HepG2 (cell line): Measurements from ENCODE around the gene OR6S1. TPM values are rescaled to one million over a fixed set of nuclear protein-coding genes. Genes with fewer than 3 reads are reported as not detected.
A peak's percentile ranks its signal among the peaks of the same experiment; 100 is the strongest.

Experiments used
- ATAC-seq: fragments of 200-7000 bp; cut with Tn5 transposase; 3 replicates; pipeline ENCODE4 v1.9.1; 2020; ENCODE audit warnings: mild to moderate bottlenecking, moderate library complexity
- BruUV-seq: library from RNA; stranded (reverse); fragments of 400-500 nt; replicated peaks from 2 replicates; lab custom pipeline; 2021; lab: Mats Ljungman, UMichigan
- CTCF ChIA-PET: fragments of 300-600 bp; formaldehyde crosslinking; extraction: SDS; loops from one replicate; lab custom pipeline; 2021; ENCODE audit warnings: low total read pairs, inconsistent platforms, low intra/inter-chr PET ratio; lab: Yijun Ruan, JAX
- POLR2A ChIA-PET: fragments of 350-600 bp; sonication (Branson Sonifier 250); formaldehyde crosslinking; loops from one replicate; lab custom pipeline; 2020; ENCODE audit warnings: antibody characterized with exemption, inconsistent platforms; lab: Yijun Ruan, JAX
- DNase-seq: peaks from one replicate; pipeline ENCODE4 v3.0.0-alpha.2; 2015; ENCODE audit warnings: low spot score
- FAIRE-seq: peaks from 3 replicates; lab custom pipeline; 2011; peaks lifted over from hg19 to GRCh38; lab: Jason Lieb, UNC
- H2AFZ ChIP-seq: one replicate; pipeline ENCODE4 v1.6.1; 2011; ENCODE audit warnings: low read length, inconsistent platforms
- H3K27ac ChIP-seq: fragments of 300-600 bp; 3 replicates; pipeline ENCODE4 v1.8.0; 2011; ENCODE audit warnings: mixed run types, mild to moderate bottlenecking, mixed read lengths, low read length, inconsistent platforms; ENCODE audit not compliant: insufficient read depth; ENCODE audit errors: extremely low read length
- H3K27me3 ChIP-seq, 2 experiments: fragments of 200-600 bp in 1 of 2; 2 replicates in 1 of 2; 3 replicates in 1 of 2; pipeline versions ENCODE4 v1.6.0 to v1.8.0; 2011; ENCODE audit warnings: low read length in 2 of 2, mild to moderate bottlenecking in 2 of 2, moderate library complexity in 2 of 2, inconsistent platforms in 1 of 2; ENCODE audit not compliant: insufficient read depth in 2 of 2, control insufficient read depth in 1 of 2
- H3K36me3 ChIP-seq, 2 experiments: fragments of 200-600 bp in 1 of 2; replicated peaks in 1 of 2; 2 replicates in 1 of 2; 3 replicates in 1 of 2; pipeline versions ENCODE4 v1.5.1 to v1.8.0; 2011; ENCODE audit warnings: low read length in 2 of 2, inconsistent platforms in 1 of 2; ENCODE audit not compliant: insufficient read depth in 2 of 2, control insufficient read depth in 1 of 2
- H3K4me1 ChIP-seq: 2 replicates; pipeline ENCODE4 v1.5.1; 2012; ENCODE audit warnings: low read length, inconsistent platforms; ENCODE audit not compliant: insufficient read depth
- H3K4me2 ChIP-seq: 2 replicates; pipeline ENCODE4 v1.6.0; 2011; ENCODE audit warnings: low read depth, low read length, inconsistent platforms
- H3K4me3 ChIP-seq, 3 experiments: fragments of 200-600 bp in 1 of 3; sonication (generic), shearing (Covaris generic) in 1 of 3; replicated peaks in 1 of 3; 2 replicates each; pipeline ENCODE4 v1.5.1; 2011 to 2016; ENCODE audit warnings: low read length in 3 of 3, inconsistent platforms in 2 of 3, low read depth in 2 of 3, mild to moderate bottlenecking in 2 of 3, control low read depth in 1 of 3, mixed read lengths in 1 of 3; ENCODE audit not compliant: insufficient read depth in 1 of 3
- H3K79me2 ChIP-seq: one replicate; pipeline ENCODE4 v1.6.1; 2011; ENCODE audit warnings: low read length, inconsistent platforms; ENCODE audit not compliant: insufficient read depth
- H3K9ac ChIP-seq: 2 replicates; pipeline ENCODE4 v1.6.0; 2011; ENCODE audit warnings: mild to moderate bottlenecking, low read depth, low read length, inconsistent platforms; ENCODE audit not compliant: insufficient read depth
- H3K9me3 ChIP-seq: 2 replicates; pipeline ENCODE4 v1.5.1; 2012; ENCODE audit warnings: mild to moderate bottlenecking, low read length
- H4K20me1 ChIP-seq: 2 replicates; pipeline ENCODE4 v1.6.0; 2011; ENCODE audit warnings: inconsistent platforms, mild to moderate bottlenecking, low read length, moderate library complexity; ENCODE audit not compliant: insufficient read depth
- BHLHE40 ChIP-seq: IDR thresholded peaks from 2 replicates; pipeline ENCODE4 v1.6.1; 2011; ENCODE audit warnings: low read length, improper control_type of control experiment
- CHD4 ChIP-seq: fragments of 200-600 bp; sonication (generic); IDR thresholded peaks from 2 replicates; pipeline ENCODE4 v1.7.0; 2017; ENCODE audit warnings: mild to moderate bottlenecking, low read length, borderline replicate concordance
- GLI4 ChIP-seq: sonication (generic); formaldehyde crosslinking; IDR thresholded peaks from 2 replicates; pipeline ENCODE4 v1.5.1; 2020; ENCODE audit warnings: missing genetic modification reagents, mild to moderate bottlenecking, moderate library complexity, borderline replicate concordance
- HOXA3 ChIP-seq: sonication (generic); formaldehyde crosslinking; IDR thresholded peaks from 2 replicates; pipeline ENCODE4 v1.5.0; 2020; ENCODE audit warnings: missing genetic modification reagents
- JARID2 ChIP-seq: sonication (generic); formaldehyde crosslinking; IDR thresholded peaks from 2 replicates; pipeline ENCODE4 v1.8.1; 2023; ENCODE audit warnings: missing genetic modification reagents, inconsistent platforms; ENCODE audit not compliant: insufficient replicate concordance
- ONECUT2 ChIP-seq: sonication (generic); formaldehyde crosslinking; IDR thresholded peaks from 2 replicates; pipeline ENCODE4 v1.4.0; 2020; ENCODE audit warnings: missing genetic modification reagents
- RFXANK ChIP-seq: IDR thresholded peaks from 2 replicates; pipeline ENCODE4 v1.6.1; 2016
- WGBS: methylation state at CpG from one replicate; pipeline ENCODE4 v1.1.6; 2017; ENCODE audit warnings: low lambda C conversion rate; 5-methylcytosine and 5-hydroxymethylcytosine counted together
- in situ Hi-C: cut with HindIII; loops from 2 replicates; pipeline ENCODE4 v1.10.0; 2017; ENCODE audit warnings: low pct_unique_long_range_greater_than_20kb; ENCODE audit not compliant: extremely low pct_ligation_motif_present
- intact Hi-C: fragments of 100-400 bp; cut with micrococcal nuclease; formaldehyde crosslinking; loops from one replicate; pipeline ENCODE4 v1.10.0; 2022; ENCODE audit not compliant: unreplicated experiment
- polyA plus RNA-seq, 8 experiments: library from polyadenylated mRNA; depleted of rRNA in 3 of 8; stranded (reverse) in 7 of 8; unstranded in 1 of 8; fragments of >200 nt; fragmentation: Illumina TruSeq in 4 of 8; extraction: Trizol in 4 of 8; gene quantifications; 2 replicates each; pipeline versions ENCODE4 v1.2.1 to v1.2.3, GENCODE V29; 2011 to 2016; ENCODE audit warnings: low read depth in 4 of 8, missing spikeins in 1 of 8, mixed read lengths in 1 of 8; ENCODE audit not compliant: insufficient read depth in 1 of 8
- total RNA-seq, 5 experiments: library from RNA; depleted of rRNA; stranded (reverse); fragments of >200 nt; fragmentation: Illumina TruSeq; extraction: Trizol; gene quantifications; 2 replicates each; pipeline ENCODE4 v1.2.3, GENCODE V29; 2016; ENCODE audit warnings: low read depth in 1 of 5
- TF ChIP-seq, protein P1 (sequence below): sonication (generic); formaldehyde crosslinking; IDR thresholded peaks from 2 replicates; pipeline ENCODE4 v1.5.0; 2020; ENCODE audit warnings: missing genetic modification reagents
- TF ChIP-seq, protein P2 (sequence below): sonication (generic); formaldehyde crosslinking; IDR thresholded peaks from 2 replicates; pipeline ENCODE4 v1.4.0; 2020; ENCODE audit warnings: mild to moderate bottlenecking, missing genetic modification reagents

Gene OR6S1
- total and polyA plus RNA-seq, 2 of the 13 experiments (the other 11 are each of a cell fraction or from before 2014, with no cell fraction given) = 0.09 TPM; not detected in 1

DNA sequence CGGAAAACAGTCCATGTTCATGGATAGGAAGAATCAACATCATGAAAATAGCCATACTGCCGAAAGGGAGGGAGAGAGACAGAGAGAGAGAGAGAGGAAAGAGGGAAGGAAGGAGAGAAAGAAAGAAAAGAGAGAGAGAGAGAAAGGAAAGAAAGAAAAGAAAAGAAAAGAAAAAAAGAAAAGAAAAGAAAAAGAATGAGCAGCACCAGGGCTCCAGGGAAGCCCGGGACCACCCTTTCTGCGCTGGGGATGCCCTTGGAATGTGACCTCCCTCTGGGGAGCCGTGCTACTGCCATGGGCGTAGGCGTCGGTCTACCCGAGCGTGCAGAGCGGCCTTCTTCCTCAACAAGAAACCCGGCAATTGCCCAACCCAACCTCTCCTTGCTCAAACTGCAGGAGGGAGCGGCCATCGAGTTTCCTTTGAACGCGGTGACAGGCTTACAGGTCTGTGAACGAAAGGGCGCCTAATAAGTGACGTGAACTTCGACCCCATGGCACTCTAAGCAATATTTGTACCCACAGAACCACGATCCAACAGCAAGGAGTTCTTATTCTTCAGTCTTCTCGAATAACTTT lies 16.9 kb downstream of the OR6S1 start:
- POLR2A ChIA-PET = no interaction called here
- H3K4me1 ChIP-seq = peaks cover 92% of the 10 kb centered on the region
- intact Hi-C loops (no loop called here), in situ Hi-C loops (loop anchor here (25.0 kb wide), 1 partner anchor 162 kb away; the partner anchor contains the start of genes APEX1, OSGEP, PIP4P1 and PNP)
- no peak for FAIRE-seq
- no peak for DNase-seq
- 62% methylated on average over 22 of the region's 22 CpGs for WGBS
- H3K9ac ChIP-seq = no peak overlapping the region
- H3K4me2 ChIP-seq = peak overlapping the region; percentile 22
- H2AFZ ChIP-seq = no peak overlapping the region
- BruUV-seq = no TSS peak
- no peak for ATAC-seq
- no peaks in the 10 kb centered on the region for H3K79me2 ChIP-seq
- TF ChIP-seq HOXA3 (CRISPR knock-in tag) = 0 out of 2 replicates have a peak, but pooled peaks have one; percentile 5
- TF ChIP-seq CHD4 = 0 out of 2 replicates have a peak, but pooled peaks have one; percentile 35
- TF ChIP-seq RFXANK (CRISPR knock-in tag) = no peak
- TF ChIP-seq BHLHE40 = no peak
- no peak for TF ChIP-seq GLI4 (CRISPR knock-in tag)
- no peak for TF ChIP-seq ONECUT2
- TF ChIP-seq JARID2 = peak; percentile 24
- TF ChIP-seq, protein P1, sequence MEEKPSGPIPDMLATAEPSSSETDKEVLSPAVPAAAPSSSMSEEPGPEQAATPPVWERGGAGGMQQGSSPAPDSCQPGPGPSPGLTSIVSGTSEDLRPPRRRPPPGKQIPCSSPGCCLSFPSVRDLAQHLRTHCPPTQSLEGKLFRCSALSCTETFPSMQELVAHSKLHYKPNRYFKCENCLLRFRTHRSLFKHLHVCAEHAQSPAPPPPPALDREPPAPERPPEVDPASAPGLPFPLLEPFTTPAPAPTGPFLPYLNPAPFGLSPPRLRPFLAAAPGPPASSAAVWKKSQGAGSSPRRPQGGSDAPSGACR = no peak
- TF ChIP-seq, protein P2, sequence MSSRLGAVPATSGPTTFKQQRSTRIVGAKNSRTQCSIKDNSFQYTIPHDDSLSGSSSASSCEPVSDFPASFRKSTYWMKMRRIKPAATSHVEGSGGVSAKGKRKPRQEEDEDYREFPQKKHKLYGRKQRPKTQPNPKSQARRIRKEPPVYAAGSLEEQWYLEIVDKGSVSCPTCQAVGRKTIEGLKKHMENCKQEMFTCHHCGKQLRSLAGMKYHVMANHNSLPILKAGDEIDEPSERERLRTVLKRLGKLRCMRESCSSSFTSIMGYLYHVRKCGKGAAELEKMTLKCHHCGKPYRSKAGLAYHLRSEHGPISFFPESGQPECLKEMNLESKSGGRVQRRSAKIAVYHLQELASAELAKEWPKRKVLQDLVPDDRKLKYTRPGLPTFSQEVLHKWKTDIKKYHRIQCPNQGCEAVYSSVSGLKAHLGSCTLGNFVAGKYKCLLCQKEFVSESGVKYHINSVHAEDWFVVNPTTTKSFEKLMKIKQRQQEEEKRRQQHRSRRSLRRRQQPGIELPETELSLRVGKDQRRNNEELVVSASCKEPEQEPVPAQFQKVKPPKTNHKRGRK (CRISPR knock-in tag) = 0 out of 2 replicates have a peak, but pooled peaks have one; percentile 22
- CTCF ChIA-PET = no interaction called here
- no peaks in the 10 kb centered on the region for H4K20me1 ChIP-seq
- no peak overlapping the region for H3K27ac ChIP-seq
- no peaks in the 10 kb centered on the region for H3K27me3 ChIP-seq
- H3K36me3 ChIP-seq = no peaks in the 10 kb centered on the region
- no peaks in the 10 kb centered on the region for H3K9me3 ChIP-seq
- peak overlapping the region in 1 of 3 experiments; percentile 17; a peak in 2 of 6 replicates for H3K4me3 ChIP-seq
